ENCODE measurements around the gene UBL7.
A peak's percentile ranks its signal among the peaks of the same experiment; 100 is the strongest.
"Not testable (repeated sequence)": the region's sequence is repeated elsewhere in the genome, so short reads cannot be mapped to it uniquely, and the experiment has no call there.

UBL7 gene

GRCh38 chr15:74460871-74461846 lies at the start of gene UBL7:
UBL7 (minus strand) TSS chr15:74461160; CDS start chr15:74458867, 2,293 bp downstream.
- peak; percentile 79 for DNase-seq

GRCh38 chr15:74506515-74506840 lies 45.5 kb upstream of the UBL7 start:
- no peak for DNase-seq

- DNase-seq: no peak
Observed at GRCh38 chr15:74505837-74506514, 45.0 kb upstream of the UBL7 start.

GRCh38 chr15:74504836-74505235 lies 43.9 kb upstream of the UBL7 start:
- DNase-seq: no peak

GRCh38 chr15:74504418-74504817 lies 43.5 kb upstream of the UBL7 start:
- no peak for DNase-seq

- DNase-seq: no peak
Observed at GRCh38 chr15:74502301-74502700, 41.3 kb upstream of the UBL7 start.

GRCh38 chr15:74500401-74500800 lies 39.4 kb upstream of the UBL7 start:
- DNase-seq: no peak

- no peak for DNase-seq
Observed at GRCh38 chr15:74499366-74499765, 38.4 kb upstream of the UBL7 start.

GRCh38 chr15:74497584-74497983 lies 36.6 kb upstream of the UBL7 start:
- DNase-seq: peak; percentile 19

GRCh38 chr15:74496648-74497047 lies 35.7 kb upstream of the UBL7 start:
- no peak for DNase-seq

- DNase-seq: no peak
Observed at GRCh38 chr15:74490339-74490689, 29.4 kb upstream of the UBL7 start.

GRCh38 chr15:74489518-74490338 lies 28.8 kb upstream of the UBL7 start:
- no peak for DNase-seq

- no peak for DNase-seq
Observed at GRCh38 chr15:74488776-74489175, 27.8 kb upstream of the UBL7 start.

- no peak for DNase-seq
Observed at GRCh38 chr15:74482661-74483060, 21.7 kb upstream of the UBL7 start.

- DNase-seq: not testable (repeated sequence)
Observed at GRCh38 chr15:74480364-74480763, 19.4 kb upstream of the UBL7 start.

- DNase-seq: not testable (repeated sequence)
Observed at GRCh38 chr15:74471621-74472020, 10.7 kb upstream of the UBL7 start.

- DNase-seq: no peak
Observed at GRCh38 chr15:74470631-74471395, 9.9 kb upstream of the UBL7 start.

- DNase-seq: no peak
Observed at GRCh38 chr15:74468341-74469032, 7.5 kb upstream of the UBL7 start.

GRCh38 chr15:74466570-74466969 lies 5.6 kb upstream of the UBL7 start:
- DNase-seq: no peak

- no peak for DNase-seq
Observed at GRCh38 chr15:74464897-74465296, 3.9 kb upstream of the UBL7 start.

- DNase-seq: no peak
Observed at GRCh38 chr15:74464216-74464615, 3.3 kb upstream of the UBL7 start.

GRCh38 chr15:74463634-74464033 lies 2.7 kb upstream of the UBL7 start:
- DNase-seq: no peak

All from NCI-H2107 (cell line).